GM23338 (cell line): ENCODE results near the gene CHGA.

Source experiments
- CREB1 ChIP-seq: fragments of 250-450 bp; sonication (Bioruptor Pico); IDR thresholded peaks from 2 replicates; pipeline ENCODE4 v1.5.0; 2020; ENCODE audit warnings: low read depth, mild to moderate bottlenecking, moderate library complexity
- CTCF ChIP-seq, 2 experiments: fragments of 200-600 bp in 1 of 2; sonication (generic) in 1 of 2; conservative IDR thresholded peaks; 2 replicates each; pipeline versions ENCODE4 v1.5.1 to v1.6.1; 2016 to 2017; ENCODE audit warnings: antibody characterized with exemption in 2 of 2, low read depth in 2 of 2, mild to moderate bottlenecking in 2 of 2, moderate library complexity in 1 of 2
- ETS1 ChIP-seq: IDR thresholded peaks from 2 replicates; pipeline ENCODE4 v1.6.1; 2016; ENCODE audit warnings: antibody characterized with exemption
- EZH2 ChIP-seq: fragments of 200-600 bp; sonication (generic); IDR thresholded peaks from one replicate; pipeline ENCODE4 v1.8.0; 2017; ENCODE audit warnings: antibody characterized with exemption, mild to moderate bottlenecking, low read depth; ENCODE audit not compliant: unreplicated experiment
- EZH2phosphoT487 ChIP-seq: fragments of 200-600 bp; sonication (generic); IDR thresholded peaks from one replicate; pipeline ENCODE4 v1.8.1; 2018; ENCODE audit warnings: antibody characterized with exemption; ENCODE audit not compliant: unreplicated experiment
- JUNB ChIP-seq: IDR thresholded peaks from one replicate; pipeline ENCODE4 v1.6.1; 2016; ENCODE audit warnings: antibody characterized with exemption; ENCODE audit not compliant: unreplicated experiment
- NANOG ChIP-seq: IDR thresholded peaks from 2 replicates; pipeline ENCODE4 v1.6.1; 2016; ENCODE audit warnings: antibody characterized with exemption, borderline replicate concordance
- POLR2AphosphoS5 ChIP-seq: IDR thresholded peaks from 2 replicates; pipeline ENCODE4 v1.6.1; 2016; ENCODE audit warnings: antibody characterized with exemption, low read depth
- REST ChIP-seq: IDR thresholded peaks from one replicate; pipeline ENCODE4 v1.6.1; 2018; ENCODE audit warnings: antibody characterized with exemption; ENCODE audit not compliant: unreplicated experiment
- STAT1 ChIP-seq: IDR thresholded peaks from one replicate; pipeline ENCODE4 v1.6.1; 2016; ENCODE audit warnings: antibody characterized with exemption; ENCODE audit not compliant: unreplicated experiment
- ZNF114 ChIP-seq: fragments of 250-450 bp; sonication (Bioruptor Pico); IDR thresholded peaks from 2 replicates; pipeline ENCODE4 v1.5.0; 2020; ENCODE audit warnings: mild to moderate bottlenecking, moderate library complexity
- ZNF331 ChIP-seq: fragments of 250-450 bp; sonication (Bioruptor Pico); IDR thresholded peaks from 2 replicates; pipeline ENCODE4 v1.5.0; 2020; ENCODE audit warnings: low read depth, mild to moderate bottlenecking, moderate library complexity
- ZNF462 ChIP-seq: fragments of 250-450 bp; sonication (Bioruptor Pico); IDR thresholded peaks from 2 replicates; pipeline ENCODE4 v1.5.0; 2020; ENCODE audit warnings: mild to moderate bottlenecking, moderate library complexity

GRCh38 chr14:92964124-92965109 lies 41.5 kb downstream of the CHGA start:
- TF ChIP-seq EZH2phosphoT487 (no peak), CTCF (conservative IDR thresholded peaks at IDR 0.05; ENCODE audit: low read depth in 2 of 2) (no peak), POLR2AphosphoS5 (no peak), CREB1 (no peak), EZH2 (no peak), JUNB (no peak), STAT1 (no peak), ETS1 (no peak), REST (no peak), ZNF462 (no peak), ZNF331 (CRISPR knock-in tag) (no peak), NANOG (no peak), ZNF114 (CRISPR knock-in tag) (no peak)
